ENCODE measurements around the gene FUBP3. TPM values are rescaled to one million over a fixed set of nuclear protein-coding genes. Genes with fewer than 3 reads are reported as not detected.

FUBP3 gene
- total RNA-seq, 1 donor from 2014 or later: 40.4 TPM

GRCh38 chr9:130606887-130607600 is 27.7 kb downstream of the FUBP3 start:
- FAIRE-seq: no peak
- no peak for DNase-seq (ENCODE audit: low spot score in 2 of 2)

GRCh38 chr9:130607640-130608420 is 28.5 kb downstream of the FUBP3 start:
- FAIRE-seq: no peak
- no peak for DNase-seq (ENCODE audit: low spot score in 2 of 2)

- FAIRE-seq (no peak), DNase-seq (ENCODE audit: low spot score in 2 of 2) (no peak)
These were observed 29.3 kb downstream of the FUBP3 start for GRCh38 chr9:130608554-130609134.

GRCh38 chr9:130609163-130609562 is 29.8 kb downstream of the FUBP3 start:
- DNase-seq (ENCODE audit: low spot score in 2 of 2) (no peak), FAIRE-seq (no peak)

GRCh38 chr9:130610862-130611707 is 31.7 kb downstream of the FUBP3 start:
- no peak for DNase-seq (ENCODE audit: low spot score in 2 of 2)
- no peak for FAIRE-seq

- DNase-seq (ENCODE audit: low spot score in 2 of 2): no peak
- FAIRE-seq: no peak
These were observed 37.1 kb downstream of the FUBP3 start for GRCh38 chr9:130616451-130616850.

GRCh38 chr9:130623466-130623865 is 44.1 kb downstream of the FUBP3 start:
- no peak for DNase-seq (ENCODE audit: low spot score in 2 of 2)
- FAIRE-seq: no peak

- no peak for FAIRE-seq
- no peak for DNase-seq (ENCODE audit: low spot score in 2 of 2)
These were observed 44.8 kb downstream of the FUBP3 start for GRCh38 chr9:130624154-130624553.

GRCh38 chr9:130626249-130626996 is 47.0 kb downstream of the FUBP3 start:
- FAIRE-seq (no peak), DNase-seq (ENCODE audit: low spot score in 2 of 2) (no peak)

- DNase-seq (ENCODE audit: low spot score in 2 of 2) (no peak), FAIRE-seq (no peak)
These were observed 47.7 kb downstream of the FUBP3 start for GRCh38 chr9:130627051-130627450.

GRCh38 chr9:130627896-130628792 is 48.8 kb downstream of the FUBP3 start:
- FAIRE-seq: no peak

GRCh38 chr9:130629443-130630070 is 50.2 kb downstream of the FUBP3 start:
- peak in 1 of 2 donors; percentile 50 for DNase-seq (ENCODE audit: low spot score in 2 of 2)
- FAIRE-seq: no peak

More at GRCh38 chr9:130627896-130628792, 48.8 kb downstream of the FUBP3 start:
- DNase-seq (ENCODE audit: low spot score in 2 of 2): no peak

GRCh38 chr9:130630071-130630450 is 50.7 kb downstream of the FUBP3 start:
- DNase-seq (ENCODE audit: low spot score in 2 of 2): no peak
- no peak for FAIRE-seq

GRCh38 chr9:130630506-130631330 is 51.3 kb downstream of the FUBP3 start:
- DNase-seq (ENCODE audit: low spot score in 2 of 2): no peak
- FAIRE-seq: no peak

- FAIRE-seq: no peak
- no peak for DNase-seq (ENCODE audit: low spot score in 2 of 2)
These were observed 52.1 kb downstream of the FUBP3 start for GRCh38 chr9:130631331-130632080.

- FAIRE-seq (no peak), DNase-seq (ENCODE audit: low spot score in 2 of 2) (no peak)
These were observed 52.8 kb downstream of the FUBP3 start for GRCh38 chr9:130632081-130632710.
